Measurements from ENCODE around the gene SESN1. TPM values are rescaled to one million over a fixed set of nuclear protein-coding genes. Genes with fewer than 3 reads are reported as not detected.

Gene SESN1
- total and polyA plus RNA-seq, 3 donors from 2014 or later: 82.0 to 152 (median 132) TPM

DNA sequence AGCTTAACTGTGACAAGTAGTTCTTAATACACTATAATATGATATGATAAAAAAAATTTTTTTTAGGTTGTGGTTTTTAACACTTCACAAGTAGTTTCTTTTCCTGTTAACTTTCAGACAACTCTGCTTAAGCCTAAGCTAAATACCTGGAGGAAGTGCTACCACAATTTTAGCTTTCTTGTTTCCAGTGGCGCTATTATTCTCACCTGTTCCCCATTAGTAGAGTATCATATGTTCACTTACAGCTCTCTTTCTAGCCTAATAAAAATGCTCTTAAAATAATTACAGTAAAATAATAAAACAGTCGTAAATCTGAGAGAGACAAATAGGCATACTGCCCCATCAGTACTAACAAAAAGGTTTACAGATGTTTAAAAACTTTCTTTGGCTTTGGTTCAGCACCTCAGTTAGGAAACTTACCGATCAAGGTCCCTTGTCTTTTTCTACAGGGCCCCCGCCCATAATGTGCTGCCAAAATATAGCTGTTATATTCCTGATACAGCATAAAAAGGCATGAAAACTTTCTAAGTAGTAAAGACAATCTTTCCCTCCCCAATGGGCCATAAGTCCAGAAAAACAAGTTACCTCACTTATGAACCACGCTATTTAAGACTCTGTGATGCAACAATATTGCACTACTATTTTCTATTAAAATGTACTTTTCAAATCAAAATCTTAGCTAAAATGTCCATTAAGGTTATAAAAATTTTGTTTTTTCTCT is 57.9 kb downstream of the SESN1 start:
- no peak for TF ChIP-seq POLR2A (IDR thresholded peaks at IDR 0.05)
- TF ChIP-seq, protein P1, sequence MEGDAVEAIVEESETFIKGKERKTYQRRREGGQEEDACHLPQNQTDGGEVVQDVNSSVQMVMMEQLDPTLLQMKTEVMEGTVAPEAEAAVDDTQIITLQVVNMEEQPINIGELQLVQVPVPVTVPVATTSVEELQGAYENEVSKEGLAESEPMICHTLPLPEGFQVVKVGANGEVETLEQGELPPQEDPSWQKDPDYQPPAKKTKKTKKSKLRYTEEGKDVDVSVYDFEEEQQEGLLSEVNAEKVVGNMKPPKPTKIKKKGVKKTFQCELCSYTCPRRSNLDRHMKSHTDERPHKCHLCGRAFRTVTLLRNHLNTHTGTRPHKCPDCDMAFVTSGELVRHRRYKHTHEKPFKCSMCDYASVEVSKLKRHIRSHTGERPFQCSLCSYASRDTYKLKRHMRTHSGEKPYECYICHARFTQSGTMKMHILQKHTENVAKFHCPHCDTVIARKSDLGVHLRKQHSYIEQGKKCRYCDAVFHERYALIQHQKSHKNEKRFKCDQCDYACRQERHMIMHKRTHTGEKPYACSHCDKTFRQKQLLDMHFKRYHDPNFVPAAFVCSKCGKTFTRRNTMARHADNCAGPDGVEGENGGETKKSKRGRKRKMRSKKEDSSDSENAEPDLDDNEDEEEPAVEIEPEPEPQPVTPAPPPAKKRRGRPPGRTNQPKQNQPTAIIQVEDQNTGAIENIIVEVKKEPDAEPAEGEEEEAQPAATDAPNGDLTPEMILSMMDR (IDR thresholded peaks at IDR 0.05): no peak
- 74 to 82% methylated on average over 5 of the region's 5 CpGs for WGBS, 2 donors
- no peak for DNase-seq
- H3K4me1 ChIP-seq: no peaks in the 10 kb centered on the region
- no peaks in the 10 kb centered on the region for H3K9me3 ChIP-seq
- intact Hi-C loops (cut with DNase I; ENCODE audit: low total_unique reads): no loop called here
- H3K27ac ChIP-seq: no peak overlapping the region
- H3K36me3 ChIP-seq (ENCODE audit: low read depth, missing control alignments): no peaks in the 10 kb centered on the region
- H3K4me3 ChIP-seq: no peak overlapping the region
- H3K27me3 ChIP-seq: no peaks in the 10 kb centered on the region

DNA sequence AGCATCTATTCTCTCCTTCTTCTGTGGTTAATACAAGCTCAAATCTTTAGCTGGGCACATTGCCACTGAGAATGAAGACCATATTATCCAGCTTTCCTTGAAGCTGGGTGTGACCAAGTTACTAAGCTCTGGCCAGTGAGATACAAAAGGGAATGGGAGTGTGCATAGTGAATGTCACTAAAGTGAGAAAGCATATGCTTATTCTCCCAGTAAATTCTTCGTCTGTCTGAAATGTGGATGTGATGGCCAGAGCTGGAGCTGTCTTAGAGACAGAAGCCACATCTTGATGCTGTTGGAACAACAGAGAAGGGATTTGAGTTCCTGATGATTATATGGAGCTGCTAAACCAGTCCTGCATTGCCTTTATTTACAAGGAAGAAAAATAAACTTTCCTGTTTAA is 60.1 kb downstream of the SESN1 start:
- Histone ChIP-seq H3K9me3 (no peaks in the 10 kb centered on the region), H3K27me3 (no peaks in the 10 kb centered on the region), H3K4me3 (no peak overlapping the region), H3K27ac (no peak overlapping the region), H3K4me1 (no peaks in the 10 kb centered on the region), H3K36me3 (ENCODE audit: low read depth, missing control alignments) (no peaks in the 10 kb centered on the region)
- 80 to 92% methylated on average over 1 of the region's 1 CpG for WGBS, 2 donors
- no peak for TF ChIP-seq POLR2A (IDR thresholded peaks at IDR 0.05)
- TF ChIP-seq, protein P1 (IDR thresholded peaks at IDR 0.05): no peak
- no peak for DNase-seq
- intact Hi-C loops (cut with DNase I; ENCODE audit: low total_unique reads): no loop called here

DNA sequence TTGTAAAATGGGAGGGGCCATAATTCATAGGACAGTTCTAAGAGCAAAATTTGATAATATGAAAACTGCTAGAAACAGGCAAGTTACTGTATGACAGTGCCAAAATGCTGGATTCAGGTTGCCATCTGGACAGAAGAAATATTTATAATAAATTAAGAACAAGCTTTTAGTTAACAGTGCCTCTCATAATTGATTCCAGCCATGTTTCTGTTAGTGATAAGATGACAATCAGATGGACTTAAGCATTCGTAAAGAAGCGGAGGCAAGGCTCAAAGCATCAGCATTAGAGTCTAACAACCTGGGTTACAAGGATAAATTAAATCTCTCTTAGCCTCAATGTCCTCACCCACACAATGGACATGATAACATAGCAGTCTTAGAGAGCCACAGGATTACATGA is 61.0 kb downstream of the SESN1 start:
- Histone ChIP-seq H3K4me1 (no peaks in the 10 kb centered on the region), H3K36me3 (ENCODE audit: low read depth, missing control alignments) (no peaks in the 10 kb centered on the region), H3K4me3 (no peak overlapping the region), H3K9me3 (no peaks in the 10 kb centered on the region), H3K27me3 (no peaks in the 10 kb centered on the region), H3K27ac (no peak overlapping the region)
- TF ChIP-seq POLR2A (IDR thresholded peaks at IDR 0.05): no peak
- TF ChIP-seq, protein P1 (IDR thresholded peaks at IDR 0.05): no peak
- 83 to 89% methylated on average over 2 of the region's 2 CpGs for WGBS, 2 donors
- intact Hi-C loops (cut with DNase I; ENCODE audit: low total_unique reads): no loop called here
- DNase-seq: no peak

DNA sequence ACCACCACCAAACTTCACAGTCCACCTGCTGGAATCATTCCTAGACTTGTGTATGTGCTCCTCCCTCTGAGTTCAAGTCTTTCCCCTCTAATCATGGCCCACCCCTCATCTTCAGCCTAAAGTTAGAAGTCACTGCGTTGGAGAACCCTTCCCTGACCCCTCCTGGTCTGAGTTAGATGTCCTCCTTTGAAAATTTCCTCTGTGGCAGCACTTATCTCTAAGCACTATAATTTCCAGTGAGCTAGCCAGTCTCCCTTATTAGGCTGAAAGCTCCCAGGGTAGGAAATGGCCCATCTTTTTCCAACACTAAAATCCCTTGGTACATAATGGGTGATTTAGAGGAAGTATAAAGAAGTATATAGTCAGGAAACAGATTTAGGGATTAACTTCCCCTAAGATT is 63.2 kb downstream of the SESN1 start:
- Histone ChIP-seq H3K27ac (no peak overlapping the region), H3K4me1 (no peaks in the 10 kb centered on the region), H3K9me3 (no peaks in the 10 kb centered on the region), H3K36me3 (ENCODE audit: low read depth, missing control alignments) (no peaks in the 10 kb centered on the region), H3K4me3 (no peak overlapping the region), H3K27me3 (no peaks in the 10 kb centered on the region)
- TF ChIP-seq, protein P1 (IDR thresholded peaks at IDR 0.05): no peak
- no peak for TF ChIP-seq POLR2A (IDR thresholded peaks at IDR 0.05)
- WGBS, 2 donors: 67 to 79% methylated on average over 1 of the region's 1 CpG
- DNase-seq: no peak
- intact Hi-C loops (cut with DNase I; ENCODE audit: low total_unique reads): no loop called here

DNA sequence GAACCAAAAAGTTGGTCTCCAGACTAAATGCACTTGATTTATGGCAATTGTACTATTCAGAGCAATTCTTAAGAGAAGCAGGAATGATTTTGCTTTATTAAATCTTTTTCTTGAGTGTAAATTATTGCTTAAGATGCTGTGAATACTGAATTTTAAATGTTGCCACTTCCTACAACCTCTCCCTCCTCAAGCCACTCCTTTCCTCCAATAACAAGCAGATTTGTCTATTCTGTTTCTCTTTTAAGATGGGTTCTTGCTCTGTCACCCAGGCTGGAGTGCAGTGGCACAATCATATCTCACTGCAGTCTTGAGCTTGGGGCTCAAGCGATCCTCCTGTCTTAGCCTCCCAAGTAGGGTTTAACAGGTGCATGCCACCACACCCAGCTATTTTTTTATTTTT is 65.3 kb downstream of the SESN1 start:
- Histone ChIP-seq H3K9me3 (no peaks in the 10 kb centered on the region), H3K27ac (no peak overlapping the region), H3K36me3 (ENCODE audit: low read depth, missing control alignments) (no peaks in the 10 kb centered on the region), H3K27me3 (no peaks in the 10 kb centered on the region), H3K4me3 (no peak overlapping the region), H3K4me1 (no peaks in the 10 kb centered on the region)
- TF ChIP-seq, protein P1 (IDR thresholded peaks at IDR 0.05): no peak
- no peak for TF ChIP-seq POLR2A (IDR thresholded peaks at IDR 0.05)
- WGBS, 2 donors: 93 to 100% methylated on average over 1 of the region's 1 CpG
- DNase-seq: no peak
- intact Hi-C loops (cut with DNase I; ENCODE audit: low total_unique reads): no loop called here
